H1 (cell line): ENCODE measurements around the gene BGLAP.

ENCODE experiments used
- CEBPB ChIP-seq: IDR thresholded peaks from 2 replicates; pipeline ENCODE4 v1.6.1; 2012; ENCODE audit warnings: low read depth, low read length
- CHD2 ChIP-seq: IDR thresholded peaks from 2 replicates; pipeline ENCODE4 v1.6.1; 2012; ENCODE audit warnings: low read length, improper control_type of control experiment
- EZH2 ChIP-seq: fragments of 200-600 bp; sonication (generic); IDR thresholded peaks from 2 replicates; pipeline ENCODE4 v1.7.1; 2012; ENCODE audit warnings: low read depth, mild to moderate bottlenecking, moderate library complexity, low read length, inconsistent platforms; ENCODE audit not compliant: severe bottlenecking
- GABPA ChIP-seq: IDR thresholded peaks from 2 replicates; pipeline ENCODE4 v1.6.1; 2011; ENCODE audit warnings: mild to moderate bottlenecking, low read length, moderate library complexity, borderline replicate concordance; ENCODE audit not compliant: insufficient read depth
- POLR2A ChIP-seq, 2 experiments: IDR thresholded peaks; 1 replicate in 1 of 2; 2 replicates in 1 of 2; pipeline ENCODE4 v1.6.1; 2011; ENCODE audit warnings: low read depth in 2 of 2, low read length in 2 of 2, mild to moderate bottlenecking in 2 of 2; ENCODE audit errors: control extremely low read depth in 1 of 2
- POLR2AphosphoS5 ChIP-seq: IDR thresholded peaks from 2 replicates; pipeline ENCODE4 v1.6.1; 2011; ENCODE audit warnings: low read depth, low read length
- SP1 ChIP-seq: IDR thresholded peaks from 2 replicates; pipeline ENCODE4 v1.6.1; 2011; ENCODE audit warnings: low read depth, low read length
- SP4 ChIP-seq: IDR thresholded peaks from 2 replicates; pipeline ENCODE4 v1.6.1; 2012; ENCODE audit warnings: low read length, inconsistent platforms
- SRF ChIP-seq: IDR thresholded peaks from 2 replicates; pipeline ENCODE4 v1.6.1; 2011; ENCODE audit warnings: mild to moderate bottlenecking, low read depth, low read length, moderate library complexity
- TBP ChIP-seq: IDR thresholded peaks from 2 replicates; pipeline ENCODE4 v1.6.1; 2011; ENCODE audit warnings: low read depth, low read length, improper control_type of control experiment
- TF ChIP-seq, protein P1 (sequence below), 3 experiments: IDR thresholded peaks; 1 replicate in 2 of 3; 2 replicates in 1 of 3; pipeline versions ENCODE4 v1.5.1 to v1.6.1; 2011; ENCODE audit warnings: low read length in 3 of 3, mild to moderate bottlenecking in 3 of 3, inconsistent platforms in 2 of 3, low read depth in 1 of 3, moderate library complexity in 1 of 3; ENCODE audit not compliant: insufficient read depth in 1 of 3; ENCODE audit errors: control extremely low read depth in 1 of 3
- TF ChIP-seq, protein P2 (sequence below): IDR thresholded peaks from 2 replicates; pipeline ENCODE4 v1.6.1; 2012; ENCODE audit warnings: low read length, inconsistent platforms

GRCh38 chr1:156200044-156200443, 41.9 kb upstream of the BGLAP start:
- TF ChIP-seq TBP (no peak), SRF (no peak), POLR2A (IDR thresholded peaks at IDR 0.05; ENCODE audit: control extremely low read depth in 1 of 2, low read depth in 2 of 2, low read length in 2 of 2) (no peak), CHD2 (no peak), GABPA (no peak), EZH2 (no peak), CEBPB (no peak), SP1 (no peak), POLR2AphosphoS5 (no peak), SP4 (no peak)
- TF ChIP-seq, protein P1, sequence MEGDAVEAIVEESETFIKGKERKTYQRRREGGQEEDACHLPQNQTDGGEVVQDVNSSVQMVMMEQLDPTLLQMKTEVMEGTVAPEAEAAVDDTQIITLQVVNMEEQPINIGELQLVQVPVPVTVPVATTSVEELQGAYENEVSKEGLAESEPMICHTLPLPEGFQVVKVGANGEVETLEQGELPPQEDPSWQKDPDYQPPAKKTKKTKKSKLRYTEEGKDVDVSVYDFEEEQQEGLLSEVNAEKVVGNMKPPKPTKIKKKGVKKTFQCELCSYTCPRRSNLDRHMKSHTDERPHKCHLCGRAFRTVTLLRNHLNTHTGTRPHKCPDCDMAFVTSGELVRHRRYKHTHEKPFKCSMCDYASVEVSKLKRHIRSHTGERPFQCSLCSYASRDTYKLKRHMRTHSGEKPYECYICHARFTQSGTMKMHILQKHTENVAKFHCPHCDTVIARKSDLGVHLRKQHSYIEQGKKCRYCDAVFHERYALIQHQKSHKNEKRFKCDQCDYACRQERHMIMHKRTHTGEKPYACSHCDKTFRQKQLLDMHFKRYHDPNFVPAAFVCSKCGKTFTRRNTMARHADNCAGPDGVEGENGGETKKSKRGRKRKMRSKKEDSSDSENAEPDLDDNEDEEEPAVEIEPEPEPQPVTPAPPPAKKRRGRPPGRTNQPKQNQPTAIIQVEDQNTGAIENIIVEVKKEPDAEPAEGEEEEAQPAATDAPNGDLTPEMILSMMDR (IDR thresholded peaks at IDR 0.05; ENCODE audit: control extremely low read depth in 1 of 3, insufficient read depth in 1 of 3, low read depth in 1 of 3, low read length in 3 of 3): no peak
- TF ChIP-seq, protein P2, sequence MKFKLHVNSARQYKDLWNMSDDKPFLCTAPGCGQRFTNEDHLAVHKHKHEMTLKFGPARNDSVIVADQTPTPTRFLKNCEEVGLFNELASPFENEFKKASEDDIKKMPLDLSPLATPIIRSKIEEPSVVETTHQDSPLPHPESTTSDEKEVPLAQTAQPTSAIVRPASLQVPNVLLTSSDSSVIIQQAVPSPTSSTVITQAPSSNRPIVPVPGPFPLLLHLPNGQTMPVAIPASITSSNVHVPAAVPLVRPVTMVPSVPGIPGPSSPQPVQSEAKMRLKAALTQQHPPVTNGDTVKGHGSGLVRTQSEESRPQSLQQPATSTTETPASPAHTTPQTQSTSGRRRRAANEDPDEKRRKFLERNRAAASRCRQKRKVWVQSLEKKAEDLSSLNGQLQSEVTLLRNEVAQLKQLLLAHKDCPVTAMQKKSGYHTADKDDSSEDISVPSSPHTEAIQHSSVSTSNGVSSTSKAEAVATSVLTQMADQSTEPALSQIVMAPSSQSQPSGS: no peak
